Measurements from ENCODE around the gene LIN28A. TPM values are rescaled to one million over a fixed set of nuclear protein-coding genes. Genes with fewer than 3 reads are reported as not detected.

The LIN28A gene
- total and polyA plus RNA-seq, 10 of the 15 experiments (the other 5 are each of a cell fraction or from before 2014, with no cell fraction given) = 0.13 to 0.59 (median 0.30) TPM; not detected in 7

DNA sequence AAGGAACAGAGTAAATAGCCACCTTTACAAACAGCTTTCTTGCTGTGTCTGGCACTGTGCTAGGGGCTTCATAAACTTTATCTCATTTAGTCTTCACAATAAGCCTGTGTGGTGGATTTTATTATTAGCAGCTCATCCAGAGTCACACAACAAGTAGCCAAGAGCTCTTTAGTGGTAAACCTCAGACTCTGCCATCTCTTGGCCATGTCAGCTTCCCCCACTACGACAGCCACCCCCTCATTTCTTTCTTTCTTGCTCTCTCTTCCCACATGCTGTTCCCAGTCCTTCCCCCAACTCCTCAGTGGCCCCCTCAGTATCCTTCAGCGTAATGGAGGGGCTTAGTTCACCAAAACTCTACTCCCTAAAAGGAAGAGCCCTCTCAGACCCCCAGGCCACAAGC lies 36.8 kb upstream of the LIN28A start:
- Histone ChIP-seq H3K9ac (ENCODE audit: control insufficient read depth, insufficient read depth, low read length) (no peak overlapping the region), H2AFZ (ENCODE audit: control insufficient read depth, low read depth, low read length) (no peak overlapping the region), H3K36me3 (ENCODE audit: control insufficient read depth in 2 of 2, insufficient read depth in 2 of 2, low read length in 1 of 2) (no peaks in the 10 kb centered on the region), H3K4me1 (ENCODE audit: control insufficient read depth, insufficient read depth, low read length) (peaks cover 21% of the 10 kb centered on the region), H4K20me1 (ENCODE audit: control insufficient read depth, insufficient read depth) (no peaks in the 10 kb centered on the region), H3K27ac (ENCODE audit: control insufficient read depth, insufficient read depth) (no peak overlapping the region), H3K27me3 (replicated peaks in 1 of 2; ENCODE audit: control insufficient read depth in 2 of 2, insufficient read depth in 2 of 2, low read length in 1 of 2) (no peaks in the 10 kb centered on the region), H3K79me2 (ENCODE audit: control insufficient read depth, insufficient read depth, low read length) (no peaks in the 10 kb centered on the region), H3K4me3 (no peak overlapping the region), H3K4me2 (ENCODE audit: control insufficient read depth, insufficient read depth) (no peak overlapping the region), H3K9me3 (replicated peaks; ENCODE audit: control insufficient read depth, insufficient read depth, low read length) (no peaks in the 10 kb centered on the region; the same call in 2 of the 3 replicates)
- RAD21 ChIA-PET (ENCODE audit: unreplicated experiment) = interaction anchor here (0.8 to 1.9 kb wide), 4 partner anchors 8 to 89 kb away, joined by 3 to 4 read pairs (median 4); no protein-coding TSS in a partner anchor
- 18% methylated on average over 2 of the region's 2 CpGs for WGBS (ENCODE audit: insufficient coverage, insufficient replicate concordance, low lambda C conversion rate, missing lambda C conversion rate)
- FAIRE-seq (no peak), DNase-seq (ENCODE audit: low read depth, low spot score) (no peak), ATAC-seq (no peak; the same call in 2 of the 3 replicates)
- BruUV-seq (replicated peaks) = no TSS peak
- CTCF ChIA-PET = interaction anchor here (1.0 to 5.0 kb wide), 10 partner anchors 8 to 140 kb away, joined by 3 to 40 read pairs (median 5); partner anchors contain the start of genes CEP85 and SH3BGRL3
- POLR2A ChIA-PET = interaction anchor here (0.6 to 1.2 kb wide), 2 partner anchors 10 to 1023 kb away, joined by 3 read pairs; no protein-coding TSS in a partner anchor
- intact Hi-C loops (cut with micrococcal nuclease; ENCODE audit: unreplicated experiment) = no loop called here
- SMC1A ChIA-PET (ENCODE audit: uncharacterized antibody, unreplicated experiment) = interaction anchor here (1.0 to 2.4 kb wide), 7 partner anchors 8 to 88 kb away, joined by 3 to 9 read pairs (median 4); no protein-coding TSS in a partner anchor
- in situ Hi-C loops (cut with MboI) = no loop called here
- TF ChIP-seq, protein P1, sequence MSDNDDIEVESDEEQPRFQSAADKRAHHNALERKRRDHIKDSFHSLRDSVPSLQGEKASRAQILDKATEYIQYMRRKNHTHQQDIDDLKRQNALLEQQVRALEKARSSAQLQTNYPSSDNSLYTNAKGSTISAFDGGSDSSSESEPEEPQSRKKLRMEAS (IDR thresholded peaks at IDR 0.05; ENCODE audit: low read depth, low read length) = no peak
- TF ChIP-seq JUNB (IDR thresholded peaks at IDR 0.05) (no peak), IKZF1 (conservative IDR thresholded peaks at IDR 0.05) (0 out of 2 replicates have a peak, but pooled peaks have one; percentile 13), IKZF2 (IDR thresholded peaks at IDR 0.05) (0 out of 4 replicates have a peak, but pooled peaks of 1 of the 2 experiments have one; percentile 8)
- TF ChIP-seq, protein P2, sequence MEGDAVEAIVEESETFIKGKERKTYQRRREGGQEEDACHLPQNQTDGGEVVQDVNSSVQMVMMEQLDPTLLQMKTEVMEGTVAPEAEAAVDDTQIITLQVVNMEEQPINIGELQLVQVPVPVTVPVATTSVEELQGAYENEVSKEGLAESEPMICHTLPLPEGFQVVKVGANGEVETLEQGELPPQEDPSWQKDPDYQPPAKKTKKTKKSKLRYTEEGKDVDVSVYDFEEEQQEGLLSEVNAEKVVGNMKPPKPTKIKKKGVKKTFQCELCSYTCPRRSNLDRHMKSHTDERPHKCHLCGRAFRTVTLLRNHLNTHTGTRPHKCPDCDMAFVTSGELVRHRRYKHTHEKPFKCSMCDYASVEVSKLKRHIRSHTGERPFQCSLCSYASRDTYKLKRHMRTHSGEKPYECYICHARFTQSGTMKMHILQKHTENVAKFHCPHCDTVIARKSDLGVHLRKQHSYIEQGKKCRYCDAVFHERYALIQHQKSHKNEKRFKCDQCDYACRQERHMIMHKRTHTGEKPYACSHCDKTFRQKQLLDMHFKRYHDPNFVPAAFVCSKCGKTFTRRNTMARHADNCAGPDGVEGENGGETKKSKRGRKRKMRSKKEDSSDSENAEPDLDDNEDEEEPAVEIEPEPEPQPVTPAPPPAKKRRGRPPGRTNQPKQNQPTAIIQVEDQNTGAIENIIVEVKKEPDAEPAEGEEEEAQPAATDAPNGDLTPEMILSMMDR (IDR thresholded peaks at IDR 0.05 in 2 of 3, conservative IDR thresholded peaks at IDR 0.05 in 1 of 3; ENCODE audit: control insufficient read depth in 2 of 3, extremely low read depth in 1 of 3, insufficient read depth in 1 of 3, low read depth in 3 of 3, low read length in 3 of 3) = no peak
- TF ChIP-seq, protein P3, sequence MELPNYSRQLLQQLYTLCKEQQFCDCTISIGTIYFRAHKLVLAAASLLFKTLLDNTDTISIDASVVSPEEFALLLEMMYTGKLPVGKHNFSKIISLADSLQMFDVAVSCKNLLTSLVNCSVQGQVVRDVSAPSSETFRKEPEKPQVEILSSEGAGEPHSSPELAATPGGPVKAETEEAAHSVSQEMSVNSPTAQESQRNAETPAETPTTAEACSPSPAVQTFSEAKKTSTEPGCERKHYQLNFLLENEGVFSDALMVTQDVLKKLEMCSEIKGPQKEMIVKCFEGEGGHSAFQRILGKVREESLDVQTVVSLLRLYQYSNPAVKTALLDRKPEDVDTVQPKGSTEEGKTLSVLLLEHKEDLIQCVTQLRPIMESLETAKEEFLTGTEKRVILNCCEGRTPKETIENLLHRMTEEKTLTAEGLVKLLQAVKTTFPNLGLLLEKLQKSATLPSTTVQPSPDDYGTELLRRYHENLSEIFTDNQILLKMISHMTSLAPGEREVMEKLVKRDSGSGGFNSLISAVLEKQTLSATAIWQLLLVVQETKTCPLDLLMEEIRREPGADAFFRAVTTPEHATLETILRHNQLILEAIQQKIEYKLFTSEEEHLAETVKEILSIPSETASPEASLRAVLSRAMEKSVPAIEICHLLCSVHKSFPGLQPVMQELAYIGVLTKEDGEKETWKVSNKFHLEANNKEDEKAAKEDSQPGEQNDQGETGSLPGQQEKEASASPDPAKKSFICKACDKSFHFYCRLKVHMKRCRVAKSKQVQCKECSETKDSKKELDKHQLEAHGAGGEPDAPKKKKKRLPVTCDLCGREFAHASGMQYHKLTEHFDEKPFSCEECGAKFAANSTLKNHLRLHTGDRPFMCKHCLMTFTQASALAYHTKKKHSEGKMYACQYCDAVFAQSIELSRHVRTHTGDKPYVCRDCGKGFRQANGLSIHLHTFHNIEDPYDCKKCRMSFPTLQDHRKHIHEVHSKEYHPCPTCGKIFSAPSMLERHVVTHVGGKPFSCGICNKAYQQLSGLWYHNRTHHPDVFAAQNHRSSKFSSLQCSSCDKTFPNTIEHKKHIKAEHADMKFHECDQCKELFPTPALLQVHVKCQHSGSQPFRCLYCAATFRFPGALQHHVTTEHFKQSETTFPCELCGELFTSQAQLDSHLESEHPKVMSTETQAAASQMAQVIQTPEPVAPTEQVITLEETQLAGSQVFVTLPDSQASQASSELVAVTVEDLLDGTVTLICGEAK (IDR thresholded peaks at IDR 0.05; ENCODE audit: borderline replicate concordance) = no peak
